Endothelial cell (in vitro differentiated cells): ENCODE measurements around the gene KHDC1. TPM values are rescaled to one million over a fixed set of nuclear protein-coding genes. Genes with fewer than 3 reads are reported as not detected.
"Not testable (repeated sequence)": the region's sequence is repeated elsewhere in the genome, so short reads cannot be mapped to it uniquely, and the experiment has no call there.

ENCODE experiments used
- DNase-seq: peaks from one replicate; pipeline ENCODE4 v3.0.0; 2021; ENCODE audit warnings: low spot score
- H3K27ac Mint-ChIP-seq: one replicate; pipeline ENCODE4 v1.8.0; 2021; ENCODE audit warnings: mixed read lengths, inconsistent platforms; ENCODE audit not compliant: unreplicated experiment
- H3K27me3 Mint-ChIP-seq: one replicate; pipeline ENCODE4 v1.8.0; 2021; ENCODE audit warnings: mild to moderate bottlenecking, moderate library complexity, mixed read lengths, inconsistent platforms; ENCODE audit not compliant: unreplicated experiment
- H3K36me3 Mint-ChIP-seq: one replicate; pipeline ENCODE4 v1.8.0; 2021; ENCODE audit warnings: mild to moderate bottlenecking, low read depth, mixed read lengths, inconsistent platforms; ENCODE audit not compliant: unreplicated experiment
- H3K4me1 Mint-ChIP-seq: one replicate; pipeline ENCODE4 v1.8.0; 2021; ENCODE audit warnings: mild to moderate bottlenecking, mixed read lengths, inconsistent platforms; ENCODE audit not compliant: unreplicated experiment
- H3K4me3 Mint-ChIP-seq: one replicate; pipeline ENCODE4 v1.8.0; 2021; ENCODE audit warnings: mild to moderate bottlenecking, mixed read lengths, inconsistent platforms; ENCODE audit not compliant: unreplicated experiment
- H3K9me3 Mint-ChIP-seq: one replicate; pipeline ENCODE4 v1.8.0; 2021; ENCODE audit warnings: mixed read lengths, inconsistent platforms; ENCODE audit not compliant: unreplicated experiment
- total RNA-seq: library from RNA; stranded (reverse); fragmentation: NEBNext Ultra II Directional; extraction: Animal tissue kit (Norgen Biotek cat#: 25700); gene quantifications from one replicate; pipeline ENCODE4 v1.2.1, GENCODE V29; 2021; ENCODE audit not compliant: unreplicated experiment
- TF ChIP-seq, protein P1 (sequence below): fragments of 200-600 bp; sonication (generic); IDR thresholded peaks from one replicate; pipeline ENCODE4 v1.5.0; 2021; ENCODE audit warnings: antibody characterized with exemption; ENCODE audit not compliant: unreplicated experiment

The KHDC1 gene
- total RNA-seq, 1 donor from 2014 or later = 2.6 TPM

DNA sequence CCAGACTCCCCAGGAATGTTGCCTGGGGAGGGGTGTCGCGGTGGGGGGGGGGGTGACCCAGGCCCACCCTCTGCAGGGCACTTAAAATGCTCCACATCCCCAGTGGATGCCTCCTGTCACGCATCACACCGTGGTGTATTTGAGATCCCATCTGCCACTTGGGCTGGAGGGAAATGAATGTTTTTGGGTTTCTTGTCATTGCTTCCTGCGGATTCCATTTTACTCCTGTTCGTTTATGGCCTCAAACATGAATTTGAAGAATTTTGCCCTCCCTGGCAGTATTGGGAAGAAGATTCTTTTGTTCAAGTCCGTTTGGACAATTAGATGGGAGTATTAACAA, 544 bp upstream of the KHDC1 start:
- peaks cover 11% of the 10 kb centered on the region for H3K4me1 Mint-ChIP-seq
- TF ChIP-seq, protein P1, sequence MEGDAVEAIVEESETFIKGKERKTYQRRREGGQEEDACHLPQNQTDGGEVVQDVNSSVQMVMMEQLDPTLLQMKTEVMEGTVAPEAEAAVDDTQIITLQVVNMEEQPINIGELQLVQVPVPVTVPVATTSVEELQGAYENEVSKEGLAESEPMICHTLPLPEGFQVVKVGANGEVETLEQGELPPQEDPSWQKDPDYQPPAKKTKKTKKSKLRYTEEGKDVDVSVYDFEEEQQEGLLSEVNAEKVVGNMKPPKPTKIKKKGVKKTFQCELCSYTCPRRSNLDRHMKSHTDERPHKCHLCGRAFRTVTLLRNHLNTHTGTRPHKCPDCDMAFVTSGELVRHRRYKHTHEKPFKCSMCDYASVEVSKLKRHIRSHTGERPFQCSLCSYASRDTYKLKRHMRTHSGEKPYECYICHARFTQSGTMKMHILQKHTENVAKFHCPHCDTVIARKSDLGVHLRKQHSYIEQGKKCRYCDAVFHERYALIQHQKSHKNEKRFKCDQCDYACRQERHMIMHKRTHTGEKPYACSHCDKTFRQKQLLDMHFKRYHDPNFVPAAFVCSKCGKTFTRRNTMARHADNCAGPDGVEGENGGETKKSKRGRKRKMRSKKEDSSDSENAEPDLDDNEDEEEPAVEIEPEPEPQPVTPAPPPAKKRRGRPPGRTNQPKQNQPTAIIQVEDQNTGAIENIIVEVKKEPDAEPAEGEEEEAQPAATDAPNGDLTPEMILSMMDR = no peak
- no peaks in the 10 kb centered on the region for H3K9me3 Mint-ChIP-seq
- H3K36me3 Mint-ChIP-seq = no peaks in the 10 kb centered on the region
- H3K4me3 Mint-ChIP-seq = peak overlapping the region; percentile 74
- no peak overlapping the region for H3K27ac Mint-ChIP-seq
- peaks cover 2% of the 10 kb centered on the region for H3K27me3 Mint-ChIP-seq
- DNase-seq = no peak

DNA sequence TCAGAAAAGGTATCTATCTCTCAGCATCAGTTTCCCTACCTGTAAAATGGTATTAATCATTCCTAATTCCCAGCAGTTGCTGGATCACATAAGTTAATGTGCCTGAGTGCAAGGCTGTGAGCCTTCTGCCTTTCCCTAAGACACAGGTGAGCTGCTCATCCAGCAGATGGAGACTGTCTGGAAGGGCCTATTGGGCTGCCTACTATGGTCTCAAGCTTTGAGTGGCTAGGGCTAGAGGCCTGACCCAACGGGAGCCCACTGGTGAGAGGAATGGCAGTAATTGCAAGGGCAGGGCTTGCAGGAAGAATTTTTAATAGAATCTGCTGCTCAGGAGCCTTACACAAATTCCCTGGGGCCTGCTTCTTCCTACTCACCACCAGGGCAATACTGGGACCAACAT, 4.3 kb downstream of the KHDC1 start:
- DNase-seq = no peak
- TF ChIP-seq, protein P1 = no peak
- Mint-ChIP-seq H3K4me3 (no peak overlapping the region), H3K36me3 (no peaks in the 10 kb centered on the region), H3K27ac (no peak overlapping the region), H3K9me3 (no peaks in the 10 kb centered on the region), H3K4me1 (peaks cover 7% of the 10 kb centered on the region), H3K27me3 (no peaks in the 10 kb centered on the region)

DNA sequence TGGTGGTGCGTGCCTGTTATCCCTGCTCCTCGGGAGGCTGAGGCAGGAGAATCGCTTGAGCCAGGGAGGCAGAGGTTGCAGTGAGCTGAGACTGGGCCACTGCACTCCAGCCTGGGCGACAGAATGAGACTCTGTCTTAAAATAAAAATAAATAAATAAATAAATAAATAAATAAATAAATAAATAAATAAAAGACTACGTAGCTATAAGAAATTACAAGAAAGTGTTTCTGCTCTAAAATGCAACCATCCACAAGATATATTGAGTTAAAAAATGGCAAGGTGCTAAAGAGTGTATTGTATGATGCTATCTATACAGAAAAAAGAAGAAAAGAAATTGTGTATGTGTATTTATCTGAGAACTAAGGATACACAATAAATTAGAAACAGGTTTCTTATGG, 8.7 kb downstream of the KHDC1 start:
- H3K9me3 Mint-ChIP-seq, H3K36me3 Mint-ChIP-seq, H3K4me1 Mint-ChIP-seq, H3K27me3 Mint-ChIP-seq, DNase-seq, H3K4me3 Mint-ChIP-seq, H3K27ac Mint-ChIP-seq: not testable (repeated sequence)

DNA sequence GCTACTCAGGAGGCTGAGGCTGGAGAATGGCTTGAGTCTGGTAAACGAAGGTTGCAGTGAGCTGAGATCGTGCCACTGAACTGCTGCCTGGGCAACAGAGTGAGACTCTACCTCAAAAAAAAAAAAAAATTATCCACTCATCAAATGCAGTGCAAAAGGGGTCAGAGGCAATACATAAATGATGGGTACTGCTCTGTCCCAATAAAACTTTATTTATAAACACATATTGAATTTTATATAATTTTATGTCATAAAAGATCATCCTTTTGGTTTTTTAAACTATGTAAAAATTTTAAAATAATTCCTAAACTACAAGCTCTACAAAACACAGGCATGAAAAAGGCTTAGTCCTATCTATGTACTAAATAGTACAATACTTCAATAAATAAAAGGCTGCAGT, 10.3 kb downstream of the KHDC1 start:
- TF ChIP-seq, protein P1 = no peak
- Mint-ChIP-seq H3K27me3 (no peaks in the 10 kb centered on the region), H3K9me3 (no peaks in the 10 kb centered on the region), H3K4me1 (no peaks in the 10 kb centered on the region), H3K36me3 (no peaks in the 10 kb centered on the region), H3K27ac (no peak overlapping the region), H3K4me3 (no peak overlapping the region)
- no peak for DNase-seq

DNA sequence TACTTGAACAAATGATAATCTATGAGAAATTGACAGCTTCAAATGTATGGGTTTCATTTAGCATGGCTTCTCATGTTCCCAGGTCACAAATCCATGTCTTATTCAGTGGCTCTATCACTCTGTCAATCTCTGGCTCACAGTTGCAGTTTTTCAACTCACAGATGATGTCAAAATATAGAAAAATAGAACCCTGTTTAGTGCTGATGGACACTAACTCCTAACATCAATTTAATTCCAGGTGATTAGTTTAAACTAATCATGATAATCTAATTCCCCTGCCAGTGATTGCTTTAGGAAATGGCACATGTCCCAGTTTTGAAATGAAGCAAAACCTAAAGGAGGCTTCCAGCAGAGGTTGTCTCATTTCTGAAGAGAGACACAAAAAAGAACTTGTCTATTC, 13.0 kb downstream of the KHDC1 start:
- H3K27me3 Mint-ChIP-seq = no peaks in the 10 kb centered on the region
- no peak for DNase-seq
- no peaks in the 10 kb centered on the region for H3K9me3 Mint-ChIP-seq
- no peak overlapping the region for H3K27ac Mint-ChIP-seq
- H3K4me3 Mint-ChIP-seq = no peak overlapping the region
- no peaks in the 10 kb centered on the region for H3K4me1 Mint-ChIP-seq
- TF ChIP-seq, protein P1 = no peak
- H3K36me3 Mint-ChIP-seq = no peaks in the 10 kb centered on the region
